Upper lobe of left lung (tissue), 4 donors: ENCODE data around the gene RORB.

Experiments
- CTCF ChIP-seq, 6 experiments: fragments of 450-650 bp in 4 of 6; fragments of 200-600 bp in 2 of 6; sonication (generic) in 2 of 6; IDR thresholded peaks; one replicate each; pipeline ENCODE4 v1.5.1; 2016 to 2019; ENCODE audit warnings: antibody characterized with exemption in 6 of 6
- POLR2A ChIP-seq, 4 donors: fragments of 450-650 bp; IDR thresholded peaks; one replicate each; pipeline ENCODE4 v1.5.1; 2016 to 2017; ENCODE audit warnings: antibody characterized with exemption in 4 of 4, mild to moderate bottlenecking in 2 of 4
- POLR2AphosphoS5 ChIP-seq, 2 donors: sonication (generic); formaldehyde crosslinking; IDR thresholded peaks; one replicate each; pipeline ENCODE4 v1.5.1; 2017; ENCODE audit warnings: antibody characterized with exemption in 2 of 2

GRCh38 chr9:74527718-74528117, 30.6 kb downstream of the RORB start:
- TF ChIP-seq CTCF (IDR thresholded peaks at IDR 0.05) (no peak), POLR2A (IDR thresholded peaks at IDR 0.05) (no peak), POLR2AphosphoS5 (IDR thresholded peaks at IDR 0.05) (no peak)
